Epithelial cell of proximal tubule (primary cell): ENCODE results near the gene RTN4RL2. TPM values are rescaled to one million over a fixed set of nuclear protein-coding genes. Genes with fewer than 3 reads are reported as not detected.
"Not testable (repeated sequence)": the region's sequence is repeated elsewhere in the genome, so short reads cannot be mapped to it uniquely, and the experiment has no call there.

Experiments
- DNase-seq: peaks from one replicate; pipeline ENCODE4 v3.0.0-alpha.2; 2011; ENCODE audit warnings: low read depth
- H3K4me3 ChIP-seq: 2 replicates; pipeline ENCODE4 v1.5.1; 2011; ENCODE audit warnings: low read depth, mild to moderate bottlenecking, low read length
- CTCF ChIP-seq: conservative IDR thresholded peaks from 2 replicates; pipeline ENCODE4 v1.5.1; 2012; ENCODE audit warnings: low read depth, mild to moderate bottlenecking, low read length
- total RNA-seq: library from RNA; depleted of rRNA; stranded (reverse); fragments of >200 nt; gene quantifications from 2 replicates; pipeline ENCODE4 v1.2.3, GENCODE V29; 2015

Gene RTN4RL2
- total RNA-seq, 1 donor from 2014 or later: 0.98 TPM

GRCh38 chr11:57439786-57440185 lies 20.5 kb upstream of the RTN4RL2 start:
- no peak for TF ChIP-seq CTCF
- no peak for DNase-seq
- H3K4me3 ChIP-seq: no peak overlapping the region

GRCh38 chr11:57440744-57441414 lies 19.4 kb upstream of the RTN4RL2 start:
- no peak for TF ChIP-seq CTCF
- DNase-seq: no peak
- H3K4me3 ChIP-seq: no peak overlapping the region

GRCh38 chr11:57444362-57445121 lies 15.8 kb upstream of the RTN4RL2 start:
- H3K4me3 ChIP-seq: no peak overlapping the region
- TF ChIP-seq CTCF: no peak
- DNase-seq: no peak

- H3K4me3 ChIP-seq, DNase-seq: not testable (repeated sequence)
Observed at GRCh38 chr11:57445122-57445394, 15.3 kb upstream of the RTN4RL2 start.

GRCh38 chr11:57446055-57446454 lies 14.3 kb upstream of the RTN4RL2 start:
- no peak for TF ChIP-seq CTCF
- no peak for DNase-seq
- no peak overlapping the region for H3K4me3 ChIP-seq

- no peak for DNase-seq
- no peak for TF ChIP-seq CTCF
- H3K4me3 ChIP-seq: no peak overlapping the region
Observed at GRCh38 chr11:57453543-57454177, 6.7 kb upstream of the RTN4RL2 start.

- DNase-seq: peak; percentile 26
- peak; percentile 96 for TF ChIP-seq CTCF
- H3K4me3 ChIP-seq: no peak overlapping the region
Observed at GRCh38 chr11:57456960-57457642, 3.2 kb upstream of the RTN4RL2 start.
